HG03558 (cell line): ENCODE measurements around the gene PARP3.

Experiments used
- ATAC-seq: cut with Tn5 transposase; IDR thresholded peaks from one replicate; pipeline ENCODE4 v1.9.1; 2021; ENCODE audit warnings: moderate number of reproducible peaks; ENCODE audit not compliant: unreplicated experiment; ENCODE audit errors: extremely low read depth

PARP3 gene

DNA sequence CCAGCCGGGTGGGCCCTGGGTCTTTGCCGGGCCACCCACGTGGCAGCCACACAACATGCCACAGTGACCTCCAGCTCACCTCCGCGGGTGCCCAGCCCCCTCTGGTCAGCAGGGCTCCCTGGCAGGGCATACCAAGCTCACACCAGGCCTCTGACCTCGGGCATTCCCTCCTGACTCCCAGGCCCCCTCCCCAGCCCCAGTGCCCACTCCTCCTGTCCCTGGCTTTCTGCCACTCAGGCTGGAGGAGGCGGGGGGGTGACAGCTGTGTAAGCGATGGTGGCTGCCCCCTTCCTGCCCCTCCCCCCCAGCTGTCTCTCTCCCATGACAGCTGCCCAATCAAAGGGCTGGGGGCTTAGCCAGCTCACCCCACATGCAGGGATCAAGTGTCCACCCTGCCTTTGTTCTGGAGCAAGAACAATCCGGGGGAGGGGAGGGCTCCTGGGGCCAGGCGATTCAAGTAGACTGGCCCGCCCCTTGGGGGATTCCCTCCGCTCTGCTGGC, 21.8 kb downstream of the PARP3 start:
- ATAC-seq = no peak

DNA sequence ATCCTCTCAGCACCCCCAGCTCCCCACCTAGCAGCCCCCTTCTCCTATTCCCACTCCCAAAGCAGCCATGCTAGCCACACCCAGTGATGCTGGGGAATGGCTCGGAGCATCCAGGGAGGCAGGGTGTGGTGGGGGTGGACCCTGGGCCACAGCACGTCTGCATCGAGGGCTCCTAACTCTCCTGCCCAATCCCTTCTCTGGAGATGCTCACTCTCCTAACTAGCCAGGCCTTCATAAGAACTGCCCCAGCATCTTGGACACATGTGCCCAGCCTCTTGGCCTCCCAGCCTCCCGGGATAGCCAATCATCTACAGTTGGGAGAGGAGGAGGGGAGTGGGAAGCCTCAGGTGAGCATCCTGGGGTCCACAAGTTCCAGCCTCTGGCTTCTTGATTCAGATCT, 22.4 kb downstream of the PARP3 start:
- ATAC-seq = no peak

DNA sequence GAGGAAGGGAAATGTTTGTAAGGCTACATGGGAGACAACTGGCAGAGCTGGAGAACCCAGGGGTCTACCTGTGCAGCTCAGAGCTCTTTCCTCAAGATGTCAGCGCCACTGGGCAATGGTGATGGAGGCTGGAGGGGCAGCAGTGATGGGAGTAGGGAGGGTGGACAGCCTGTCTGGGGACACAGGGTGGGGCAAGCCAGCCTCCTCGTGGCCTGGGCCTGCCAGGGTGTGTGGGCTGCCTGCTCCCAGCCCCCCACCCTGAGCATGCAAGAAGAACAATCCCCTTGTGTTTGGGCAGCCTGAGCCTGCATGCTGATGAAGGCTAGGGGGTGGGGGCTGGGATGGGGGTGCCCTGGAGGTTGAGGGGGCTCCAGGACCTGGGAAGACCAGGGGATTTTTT, 23.9 kb downstream of the PARP3 start:
- no peak for ATAC-seq

DNA sequence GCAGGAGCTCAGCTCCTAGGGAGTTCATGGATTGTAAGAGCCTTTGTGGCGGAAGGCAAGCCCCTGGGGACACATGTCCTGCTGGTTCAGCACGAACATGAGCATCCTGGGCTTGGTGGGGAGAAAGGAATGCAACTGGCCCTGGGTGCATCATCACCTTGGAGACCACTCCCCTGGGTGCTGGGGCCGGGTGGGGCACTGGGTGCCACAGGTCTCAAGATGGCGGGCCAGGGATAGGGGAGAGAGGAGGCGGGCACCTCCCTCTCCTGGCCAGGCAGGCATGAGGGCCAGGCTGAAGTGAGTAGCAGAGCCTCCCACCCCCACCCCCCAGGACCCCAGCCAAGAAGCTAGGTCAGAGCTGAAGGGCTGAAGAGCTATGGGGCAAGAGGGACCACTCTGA, 24.3 kb downstream of the PARP3 start:
- no peak for ATAC-seq

DNA sequence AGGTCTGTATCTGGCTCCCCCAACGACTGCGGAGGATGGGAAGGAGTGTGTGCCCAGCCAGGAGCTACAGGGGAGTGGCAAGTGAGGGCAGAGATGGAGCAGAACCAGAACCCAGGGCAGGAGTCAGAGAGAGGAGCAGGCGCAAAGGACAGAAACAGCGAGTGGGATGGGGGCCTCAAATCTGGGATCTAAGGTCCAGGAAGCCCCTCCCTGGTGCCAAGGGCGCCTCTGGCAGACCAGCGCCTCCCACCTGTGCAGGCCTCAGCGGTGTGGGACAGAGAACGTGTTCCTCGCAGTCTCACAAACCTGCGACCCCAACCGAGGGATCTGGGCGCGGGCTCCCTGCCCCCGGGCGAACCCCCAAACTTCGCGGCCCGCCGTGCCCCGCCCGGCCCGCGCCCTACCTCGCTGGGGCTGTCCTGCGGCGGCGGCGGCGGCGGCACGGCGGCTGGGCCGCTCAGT, 24.8 kb downstream of the PARP3 start:
- ATAC-seq = no peak

DNA sequence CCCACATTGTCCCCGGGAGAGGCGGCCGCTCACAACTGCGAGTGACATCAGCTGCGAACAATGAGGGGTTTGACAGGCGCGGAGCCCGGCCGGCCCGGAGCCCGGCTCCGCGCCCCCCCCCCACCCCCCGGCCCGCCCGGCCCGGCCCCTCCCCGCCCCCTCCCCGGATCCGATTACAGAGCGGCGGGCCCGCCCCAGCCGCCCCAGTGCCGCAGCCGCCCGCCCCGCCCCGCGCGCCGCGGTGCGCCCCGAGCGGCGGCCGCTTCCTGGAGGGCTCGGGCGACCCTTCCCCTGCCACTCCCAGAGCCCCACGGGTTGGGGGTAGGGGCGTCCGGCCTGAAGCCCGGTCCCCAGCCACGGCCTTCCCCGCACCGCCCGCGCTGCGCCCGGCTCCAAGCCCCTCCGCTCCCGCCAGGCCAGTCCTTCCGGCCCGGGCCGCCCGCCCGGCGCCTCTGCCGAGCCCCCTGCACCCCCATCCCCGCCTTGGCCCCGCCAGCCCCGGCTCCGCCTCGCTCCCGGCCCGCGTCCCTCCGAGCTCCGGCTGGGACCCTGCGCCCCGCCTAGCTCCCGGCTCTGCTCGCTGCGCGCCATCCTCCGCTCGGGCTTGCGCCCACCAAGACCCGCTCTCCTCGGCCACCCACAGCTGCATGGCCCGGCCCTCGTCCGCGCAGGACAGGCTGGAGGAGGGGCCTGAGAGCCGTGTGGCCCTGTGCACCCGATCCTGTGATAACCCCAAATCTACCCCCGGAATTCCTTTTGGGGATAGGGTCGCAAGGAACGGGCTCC, 25.4 kb downstream of the PARP3 start, which contains the start of gene PCBP4:
PCBP4 (minus strand) TSS at position 71 of the 786 bp plus-strand sequence. CDS start 6,214 bp downstream, outside the sequence.
- ATAC-seq = no peak

DNA sequence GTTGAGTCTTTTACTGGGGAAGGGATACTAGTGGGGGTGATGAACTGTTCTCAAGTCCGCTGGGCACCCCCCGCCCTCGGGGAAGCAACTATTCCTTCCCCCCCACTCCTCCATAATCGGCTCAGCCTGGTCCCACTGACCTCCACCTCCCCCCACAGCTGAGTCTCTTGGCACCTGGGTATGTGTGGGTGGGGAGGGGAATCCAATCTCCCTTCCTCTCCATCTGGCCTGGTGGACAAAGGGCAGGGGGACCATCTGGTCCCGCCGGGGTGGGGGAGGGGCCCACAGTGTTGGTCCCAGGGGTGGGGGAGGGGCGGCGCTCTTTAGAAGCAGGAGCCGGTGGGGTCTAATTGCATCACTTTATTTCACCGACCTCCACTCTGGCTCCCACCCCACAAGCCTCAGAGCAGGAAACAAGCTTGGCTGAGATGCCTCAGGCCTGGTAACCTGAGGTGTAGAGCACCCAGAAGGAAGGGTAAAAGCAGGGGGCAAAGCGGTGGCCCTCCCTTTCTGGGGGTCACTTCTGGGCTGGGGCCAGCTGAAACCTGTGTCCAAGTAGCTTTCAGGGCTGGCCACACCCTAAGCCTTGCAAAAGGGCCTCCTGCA, 26.1 kb downstream of the PARP3 start:
- ATAC-seq = no peak

DNA sequence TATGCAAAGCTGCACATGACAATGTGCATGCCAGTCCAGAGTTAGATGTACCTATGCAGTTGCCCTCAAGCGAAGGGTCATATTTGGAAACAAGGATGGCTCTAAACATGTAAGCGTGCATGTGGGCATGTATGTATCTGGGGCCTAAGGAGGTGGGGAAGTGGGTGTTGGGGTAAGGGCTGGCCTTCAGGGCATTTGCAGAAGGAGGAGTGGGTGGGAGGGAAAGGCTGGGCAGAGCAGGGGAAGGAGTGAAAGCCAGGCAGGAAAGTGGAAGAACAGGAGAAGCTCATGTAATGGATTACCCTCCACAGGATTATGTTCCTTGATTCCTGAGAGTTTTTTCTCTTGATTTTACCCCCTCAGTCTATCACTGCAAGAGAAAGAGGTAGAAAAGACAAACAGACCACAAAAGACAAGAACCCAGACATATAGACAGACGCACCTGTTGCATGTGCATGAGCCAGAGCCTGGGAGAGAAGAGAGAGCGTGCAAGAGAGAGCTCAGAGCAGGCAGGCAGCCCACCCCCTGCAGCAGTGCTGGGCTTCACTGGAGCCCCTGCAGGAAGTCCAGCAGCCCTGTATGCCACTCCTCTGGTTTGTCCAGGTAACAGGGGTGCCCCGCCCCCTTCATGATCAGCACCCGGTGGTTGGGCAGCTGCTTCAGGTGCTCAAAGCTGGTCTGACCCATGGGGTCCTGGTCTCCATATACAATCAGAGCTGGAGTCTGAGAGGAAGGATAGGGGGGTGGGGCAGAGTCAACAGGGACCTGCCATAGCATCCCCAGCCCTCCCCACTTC, 26.9 kb downstream of the PARP3 start:
- ATAC-seq = no peak

DNA sequence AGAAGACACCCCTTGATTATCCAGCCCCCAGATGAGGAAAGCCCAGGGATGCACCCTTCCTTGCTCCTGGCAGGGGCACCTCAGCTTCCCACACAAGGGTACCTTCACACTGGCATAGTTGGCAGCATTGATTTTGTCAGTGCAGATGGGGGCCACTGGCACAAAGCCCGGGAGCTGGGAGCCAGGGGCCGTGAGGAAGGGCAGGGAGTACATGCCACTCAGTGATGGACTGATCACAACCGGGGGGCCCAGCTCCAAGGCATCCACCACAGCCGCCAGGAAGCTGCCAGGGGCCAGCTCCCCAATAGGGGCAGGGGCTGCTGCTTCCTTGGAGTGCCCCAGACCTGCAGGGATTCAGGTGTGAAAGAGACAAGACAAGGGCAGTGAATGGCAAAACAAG, 27.7 kb downstream of the PARP3 start:
- ATAC-seq = no peak

DNA sequence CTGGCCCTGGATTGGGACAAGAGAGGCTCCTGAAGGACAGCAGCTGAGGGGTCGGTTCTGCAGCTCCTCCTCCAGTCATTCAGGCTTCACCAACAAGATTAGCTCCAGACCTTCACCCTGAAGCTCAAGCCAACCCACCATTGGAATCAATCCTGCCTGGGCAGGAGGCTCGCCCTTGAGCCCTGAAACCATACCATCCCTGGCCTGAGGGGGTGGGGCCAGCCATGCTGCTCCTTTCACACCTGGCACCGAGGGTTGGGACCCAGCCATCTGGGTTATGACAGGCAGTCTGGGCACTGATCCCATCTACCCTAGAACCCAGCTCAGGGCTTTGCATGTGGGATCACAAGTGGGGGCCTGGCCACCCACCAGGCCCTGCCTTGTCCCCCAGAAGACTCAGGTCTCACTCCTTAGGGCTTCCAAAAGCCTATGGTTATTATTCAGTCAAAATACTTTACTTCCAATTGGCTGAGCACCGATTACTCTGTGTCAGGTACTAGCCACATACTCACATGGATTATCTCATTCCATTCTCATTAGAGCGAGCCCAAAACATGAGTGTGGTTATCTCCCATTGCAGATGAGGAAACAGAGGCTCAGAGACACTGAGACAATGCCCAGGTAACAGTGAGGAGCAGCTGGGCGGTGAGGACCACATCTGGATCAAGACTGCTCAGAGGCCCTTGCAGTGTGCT, 28.6 kb downstream of the PARP3 start:
- ATAC-seq = no peak

DNA sequence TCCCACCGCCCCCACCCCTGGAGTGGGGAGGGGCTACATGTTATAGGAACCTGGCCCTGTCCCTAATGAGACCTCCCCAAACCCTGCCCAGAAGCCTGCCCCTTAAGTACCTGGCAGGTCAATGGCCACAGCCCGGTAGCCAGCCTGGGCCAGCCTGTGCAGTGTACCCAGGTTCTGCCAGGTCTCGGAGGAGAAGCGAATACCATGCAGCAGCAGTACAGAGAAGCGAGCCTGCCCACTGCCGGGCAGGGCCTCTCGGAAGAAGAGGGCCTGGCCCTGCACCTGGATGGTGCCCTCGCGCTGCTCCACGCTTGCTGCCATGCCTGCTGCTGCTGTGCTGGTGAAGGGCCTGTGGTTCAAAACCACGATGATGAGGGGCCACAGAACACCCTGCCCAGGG, 29.2 kb downstream of the PARP3 start:
- ATAC-seq = no peak

DNA sequence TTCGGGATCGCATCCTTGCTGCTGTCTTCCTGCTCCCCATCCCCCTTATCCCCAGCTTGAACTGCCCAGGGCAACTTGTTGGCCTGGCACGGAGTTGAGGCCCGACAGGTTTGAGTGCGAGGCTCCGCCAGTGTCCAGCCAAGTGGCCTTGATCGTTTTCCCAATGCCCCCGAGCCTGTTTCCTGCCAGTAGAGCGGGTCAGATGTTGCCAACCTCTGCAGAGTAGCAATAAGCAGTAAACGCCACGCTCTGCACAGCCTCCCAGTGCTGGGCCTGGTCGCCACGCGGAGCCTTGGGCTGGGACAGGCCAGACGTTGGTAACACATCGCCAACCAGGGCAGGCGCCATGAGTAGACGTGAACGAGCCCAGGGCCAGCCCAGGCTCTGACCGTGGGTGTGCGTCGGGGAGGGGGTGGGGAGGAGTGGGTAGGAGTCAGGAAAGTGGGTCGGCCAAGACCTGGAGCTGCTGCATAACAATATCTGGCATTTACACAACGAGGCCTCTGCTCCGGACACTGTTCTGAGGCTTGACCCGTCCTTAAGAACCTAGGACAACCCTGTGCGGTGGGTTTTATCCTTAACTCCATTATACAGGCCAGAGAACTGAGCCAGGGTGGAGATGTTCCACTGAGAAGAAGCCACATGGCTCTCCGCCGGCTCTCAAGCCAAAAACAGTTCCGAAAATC, 32.3 kb downstream of the PARP3 start:
- ATAC-seq = no peak

DNA sequence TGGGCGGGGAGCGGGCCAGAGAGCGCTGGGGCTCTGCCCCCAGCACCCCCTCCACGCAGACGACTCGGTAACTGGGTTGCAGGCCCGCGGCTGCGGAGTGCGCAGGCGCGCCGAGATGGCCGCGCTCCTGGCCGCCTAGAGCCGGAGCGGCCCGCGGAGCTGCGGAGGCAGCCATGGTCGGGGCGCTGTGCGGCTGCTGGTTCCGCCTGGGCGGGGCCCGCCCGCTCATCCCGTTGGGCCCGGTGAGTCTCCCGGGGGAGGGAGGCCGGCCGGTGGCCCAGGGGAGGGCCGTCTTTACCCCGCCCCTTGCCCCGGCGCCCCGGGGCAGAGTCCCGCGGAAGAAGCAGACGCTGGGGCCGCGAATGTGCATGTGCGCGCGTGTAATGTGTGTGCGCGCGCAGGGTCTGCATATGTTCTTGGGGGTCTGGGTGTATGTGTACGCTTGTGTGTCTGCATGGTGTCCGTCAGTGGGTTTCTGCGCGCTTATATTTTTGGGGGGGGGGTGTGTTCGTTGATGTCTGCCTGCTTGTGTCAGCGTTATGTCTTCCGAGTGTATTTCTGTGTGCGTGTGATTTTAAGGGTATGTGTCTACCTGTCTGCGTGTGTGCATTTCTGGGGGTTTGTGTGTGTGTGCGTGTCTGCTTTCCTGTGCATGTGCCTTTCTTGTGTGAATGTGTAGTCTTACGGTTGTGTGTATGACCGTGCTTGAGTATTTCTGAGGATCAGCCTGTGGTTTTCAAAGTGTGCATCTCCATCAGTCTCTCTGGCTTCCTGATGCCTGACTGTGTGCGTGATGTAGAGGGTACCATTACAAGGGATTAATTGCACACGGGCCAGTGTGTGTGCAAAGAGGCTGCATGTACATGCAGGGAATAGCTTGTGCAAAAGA, 33.0 kb downstream of the PARP3 start, which contains the start of gene ABHD14A:
ABHD14A (plus strand) TSS at position 102 of the 889 bp plus-strand sequence; CDS start at position 174, 72 bp downstream.
- ATAC-seq = peak; percentile 49

DNA sequence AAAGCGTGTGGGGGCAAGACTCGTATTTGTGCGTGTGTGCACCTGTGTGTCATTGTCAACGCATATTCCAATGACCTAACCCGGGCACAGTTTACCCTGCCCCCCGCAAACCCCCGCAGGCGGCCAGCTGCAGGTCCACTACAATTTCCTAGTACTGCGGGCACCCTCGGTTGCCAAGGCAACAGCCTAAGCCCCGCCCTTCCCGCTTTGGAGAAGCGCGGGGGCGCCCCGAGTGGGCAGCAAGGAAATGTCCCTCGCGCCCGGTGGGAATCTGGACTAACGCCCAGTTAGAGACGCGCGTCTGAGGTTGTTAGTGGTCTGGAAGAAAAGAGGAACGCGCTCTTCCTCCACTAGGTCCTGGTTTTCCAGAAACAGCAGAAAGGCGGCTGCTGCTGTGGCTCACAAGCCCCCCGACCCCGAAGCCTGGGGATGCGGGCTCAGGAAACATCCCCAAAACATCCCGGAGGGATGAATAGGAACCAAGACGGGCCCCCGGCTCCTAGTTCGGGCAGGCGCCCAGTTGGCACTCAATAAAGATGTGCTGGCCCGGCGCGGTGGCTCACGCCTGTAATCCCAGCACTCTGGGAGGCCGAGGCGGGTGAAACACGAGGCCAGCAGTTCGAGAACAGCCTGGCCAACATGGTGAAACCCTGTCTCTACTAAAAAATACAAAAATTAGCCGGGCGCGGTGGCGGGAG, 33.8 kb downstream of the PARP3 start:
- ATAC-seq = no peak

DNA sequence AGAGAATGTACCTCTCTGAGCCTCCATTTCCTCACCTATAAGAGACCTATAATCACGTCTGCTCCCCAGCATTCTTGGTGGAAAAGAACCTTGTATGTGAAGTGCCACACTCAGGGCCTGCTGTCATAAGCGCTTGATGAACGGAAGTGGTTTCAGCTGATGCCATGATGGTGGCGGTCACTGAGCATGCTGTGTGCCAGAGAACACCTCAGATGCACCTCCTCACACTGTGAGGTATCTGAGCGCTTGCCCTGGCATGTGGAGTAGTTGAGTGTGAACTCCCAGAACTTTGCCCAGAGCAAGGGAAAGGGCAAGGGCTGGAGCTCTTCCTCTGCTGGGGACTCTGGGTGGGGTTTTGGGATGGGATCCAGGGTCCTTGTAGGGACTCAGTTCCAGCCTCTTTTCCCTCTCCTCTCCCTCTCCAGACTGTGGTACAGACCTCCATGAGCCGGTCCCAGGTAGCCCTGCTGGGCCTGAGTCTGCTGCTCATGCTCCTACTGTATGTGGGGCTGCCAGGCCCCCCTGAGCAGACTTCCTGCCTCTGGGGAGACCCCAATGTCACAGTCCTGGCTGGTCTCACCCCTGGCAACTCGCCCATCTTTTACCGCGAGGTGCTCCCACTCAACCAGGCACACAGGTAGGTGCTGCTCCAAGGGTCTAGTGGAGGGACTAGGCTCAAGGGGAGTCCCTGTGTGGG, 35.4 kb downstream of the PARP3 start:
- no peak for ATAC-seq

DNA sequence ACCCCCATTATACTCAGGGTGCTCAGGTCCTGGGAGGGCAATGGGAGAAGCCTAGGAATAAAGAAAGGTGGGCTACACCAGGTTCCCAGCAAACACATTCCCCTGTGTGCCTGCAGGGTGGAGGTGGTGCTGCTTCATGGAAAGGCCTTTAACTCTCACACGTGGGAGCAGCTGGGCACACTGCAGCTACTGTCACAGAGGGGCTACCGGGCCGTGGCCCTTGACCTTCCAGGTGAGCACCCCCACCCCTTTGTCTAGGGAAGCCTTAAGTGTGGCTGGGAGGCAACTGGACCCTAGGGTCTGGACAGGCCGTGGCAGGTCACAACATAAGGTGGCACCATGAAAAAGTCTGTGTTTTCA, 36.0 kb downstream of the PARP3 start:
- no peak for ATAC-seq

DNA sequence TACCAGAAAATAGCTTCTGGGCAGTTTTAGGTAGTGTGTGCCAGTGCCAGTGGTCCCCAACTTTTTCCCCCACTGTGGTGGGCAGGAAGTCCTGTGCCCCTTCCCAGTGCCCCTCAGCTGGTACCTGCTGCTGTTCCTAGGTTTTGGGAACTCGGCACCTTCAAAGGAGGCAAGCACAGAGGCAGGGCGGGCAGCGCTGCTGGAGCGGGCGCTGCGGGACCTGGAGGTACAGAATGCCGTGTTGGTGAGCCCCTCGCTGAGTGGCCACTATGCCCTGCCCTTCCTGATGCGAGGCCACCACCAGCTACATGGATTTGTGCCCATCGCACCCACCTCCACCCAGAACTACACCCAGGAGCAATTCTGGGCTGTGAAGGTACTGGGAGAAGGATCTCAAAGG, 38.1 kb downstream of the PARP3 start:
- no peak for ATAC-seq
